ENCODE results near the gene ISLR2. TPM values are rescaled to one million over a fixed set of nuclear protein-coding genes. Genes with fewer than 3 reads are reported as not detected.

Gene ISLR2
- polyA plus RNA-seq, 1 donor (not counting 4 experiments of a cell fraction or from before 2014, with no cell fraction given): not detected

DNA sequence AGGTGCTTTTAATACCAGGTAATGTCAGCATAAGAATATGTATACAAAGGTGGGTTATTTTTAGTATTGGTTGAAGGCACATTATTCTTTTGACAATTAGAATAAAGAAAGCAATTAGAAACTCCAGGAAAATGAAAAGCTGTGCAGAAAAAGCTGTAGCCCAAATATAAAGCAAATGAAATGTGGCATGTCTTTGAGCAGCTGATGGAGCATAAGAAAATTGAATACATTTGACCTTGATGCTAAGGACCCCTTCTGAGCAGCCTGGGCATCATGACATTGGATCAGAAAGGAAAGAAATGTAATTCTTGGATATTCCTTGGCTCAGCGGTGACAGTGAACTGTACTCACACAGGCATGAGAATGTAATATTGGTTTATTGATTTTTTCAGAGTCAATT lies 35.1 kb downstream of the ISLR2 start:
- no peak for TF ChIP-seq EZH2 (IDR thresholded peaks at IDR 0.05; ENCODE audit: low read length)
- TF ChIP-seq, protein P1, sequence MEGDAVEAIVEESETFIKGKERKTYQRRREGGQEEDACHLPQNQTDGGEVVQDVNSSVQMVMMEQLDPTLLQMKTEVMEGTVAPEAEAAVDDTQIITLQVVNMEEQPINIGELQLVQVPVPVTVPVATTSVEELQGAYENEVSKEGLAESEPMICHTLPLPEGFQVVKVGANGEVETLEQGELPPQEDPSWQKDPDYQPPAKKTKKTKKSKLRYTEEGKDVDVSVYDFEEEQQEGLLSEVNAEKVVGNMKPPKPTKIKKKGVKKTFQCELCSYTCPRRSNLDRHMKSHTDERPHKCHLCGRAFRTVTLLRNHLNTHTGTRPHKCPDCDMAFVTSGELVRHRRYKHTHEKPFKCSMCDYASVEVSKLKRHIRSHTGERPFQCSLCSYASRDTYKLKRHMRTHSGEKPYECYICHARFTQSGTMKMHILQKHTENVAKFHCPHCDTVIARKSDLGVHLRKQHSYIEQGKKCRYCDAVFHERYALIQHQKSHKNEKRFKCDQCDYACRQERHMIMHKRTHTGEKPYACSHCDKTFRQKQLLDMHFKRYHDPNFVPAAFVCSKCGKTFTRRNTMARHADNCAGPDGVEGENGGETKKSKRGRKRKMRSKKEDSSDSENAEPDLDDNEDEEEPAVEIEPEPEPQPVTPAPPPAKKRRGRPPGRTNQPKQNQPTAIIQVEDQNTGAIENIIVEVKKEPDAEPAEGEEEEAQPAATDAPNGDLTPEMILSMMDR (optimal IDR thresholded peaks at IDR 0.05 in 1 of 3, IDR thresholded peaks at IDR 0.05 in 1 of 3, conservative IDR thresholded peaks at IDR 0.05 in 1 of 3; ENCODE audit: extremely low read depth in 1 of 3, insufficient read depth in 2 of 3, low read length in 3 of 3): no peak
- Histone ChIP-seq H2AFZ (ENCODE audit: control insufficient read depth, low read length) (no peak overlapping the region), H3K4me2 (ENCODE audit: control insufficient read depth, extremely low read depth, insufficient read depth, low read depth, low read length) (no peak overlapping the region), H3K36me3 (ENCODE audit: control insufficient read depth in 2 of 2, extremely low read depth in 1 of 2, insufficient read depth in 2 of 2, low read length in 2 of 2) (no peaks in the 10 kb centered on the region), H3K4me3 (ENCODE audit: control insufficient read depth in 2 of 3, extremely low read depth in 1 of 3, insufficient read depth in 2 of 3, low read depth in 1 of 3, low read length in 3 of 3) (no peak overlapping the region), H3K4me1 (ENCODE audit: control insufficient read depth, extremely low read depth, insufficient read depth, low read length) (no peaks in the 10 kb centered on the region), H3K9ac (ENCODE audit: control insufficient read depth, extremely low read depth, insufficient read depth, low read length) (no peak overlapping the region), H3K27me3 (ENCODE audit: control insufficient read depth, extremely low read depth, insufficient read depth, low read length) (peaks cover 4% of the 10 kb centered on the region), H4K20me1 (ENCODE audit: control insufficient read depth, extremely low read depth, insufficient read depth, low read length) (no peaks in the 10 kb centered on the region), H3K9me3 (ENCODE audit: control insufficient read depth, low read depth, low read length) (no peaks in the 10 kb centered on the region), H3K9me1 (ENCODE audit: control insufficient read depth, extremely low read depth, insufficient read depth, low read length) (peaks cover 2% of the 10 kb centered on the region), H3K79me2 (ENCODE audit: control insufficient read depth, insufficient read depth, low read length) (no peaks in the 10 kb centered on the region), H3K27ac (ENCODE audit: control insufficient read depth, insufficient read depth, low read length) (no peak overlapping the region)
- DNase-seq (ENCODE audit: low read depth, low spot score) (no peak), FAIRE-seq (no peak)
- dilution Hi-C loops (cut with MboI; ENCODE audit: extremely low pct_ligation_motif_present, low sequenced_read_pairs): no loop called here

DNA sequence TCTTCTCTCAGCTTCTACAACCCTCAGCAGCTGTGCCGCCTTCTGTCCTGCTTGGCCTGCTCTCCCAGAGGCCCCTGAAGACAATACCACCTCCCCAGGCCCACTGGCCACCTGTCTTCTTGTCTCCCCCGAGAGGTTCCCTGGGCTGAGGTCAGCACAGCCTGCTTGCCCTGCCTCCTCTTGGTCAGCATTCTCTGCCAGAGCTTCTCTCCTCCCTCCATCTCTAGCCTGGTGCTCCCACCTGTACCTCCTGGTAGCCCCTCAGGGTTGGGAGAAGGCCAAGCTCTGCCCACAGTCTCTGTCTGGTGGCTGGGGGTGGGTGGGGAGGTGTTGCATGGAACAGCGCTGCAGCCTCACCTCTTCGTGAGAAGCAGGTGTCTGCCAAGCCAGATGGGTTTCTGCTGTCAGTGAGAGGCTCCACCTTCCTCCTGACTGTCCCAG lies 37.5 kb downstream of the ISLR2 start:
- no peak overlapping the region for H3K9ac ChIP-seq (ENCODE audit: control insufficient read depth, extremely low read depth, insufficient read depth, low read length)
- dilution Hi-C loops (cut with MboI; ENCODE audit: extremely low pct_ligation_motif_present, low sequenced_read_pairs): no loop called here

More for the DNA sequence above, 37.5 kb downstream of the ISLR2 start:
- no peaks in the 10 kb centered on the region for H3K4me1 ChIP-seq (ENCODE audit: control insufficient read depth, extremely low read depth, insufficient read depth, low read length)
- H3K27ac ChIP-seq (ENCODE audit: control insufficient read depth, insufficient read depth, low read length): no peak overlapping the region
- TF ChIP-seq, protein P1 (optimal IDR thresholded peaks at IDR 0.05 in 1 of 3, IDR thresholded peaks at IDR 0.05 in 1 of 3, conservative IDR thresholded peaks at IDR 0.05 in 1 of 3; ENCODE audit: extremely low read depth in 1 of 3, insufficient read depth in 2 of 3, low read length in 3 of 3): no peak
- TF ChIP-seq EZH2 (IDR thresholded peaks at IDR 0.05; ENCODE audit: low read length): no peak
- FAIRE-seq (no peak), DNase-seq (ENCODE audit: low read depth, low spot score) (no peak)
- H4K20me1 ChIP-seq (ENCODE audit: control insufficient read depth, extremely low read depth, insufficient read depth, low read length): no peaks in the 10 kb centered on the region
- no peaks in the 10 kb centered on the region for H3K79me2 ChIP-seq (ENCODE audit: control insufficient read depth, insufficient read depth, low read length)
- no peak overlapping the region for H3K4me3 ChIP-seq (ENCODE audit: control insufficient read depth in 2 of 3, extremely low read depth in 1 of 3, insufficient read depth in 2 of 3, low read depth in 1 of 3, low read length in 3 of 3)
- H3K9me3 ChIP-seq (ENCODE audit: control insufficient read depth, low read depth, low read length): no peaks in the 10 kb centered on the region
- H2AFZ ChIP-seq (ENCODE audit: control insufficient read depth, low read length): no peak overlapping the region
- no peak overlapping the region for H3K4me2 ChIP-seq (ENCODE audit: control insufficient read depth, extremely low read depth, insufficient read depth, low read depth, low read length)
- peaks cover 2% of the 10 kb centered on the region for H3K9me1 ChIP-seq (ENCODE audit: control insufficient read depth, extremely low read depth, insufficient read depth, low read length)
- H3K27me3 ChIP-seq (ENCODE audit: control insufficient read depth, extremely low read depth, insufficient read depth, low read length): peaks cover 19% of the 10 kb centered on the region
- no peaks in the 10 kb centered on the region for H3K36me3 ChIP-seq (ENCODE audit: control insufficient read depth in 2 of 2, extremely low read depth in 1 of 2, insufficient read depth in 2 of 2, low read length in 2 of 2)
